Psoas muscle (tissue), 8 donors: ENCODE measurements around the gene LRBA. TPM values are rescaled to one million over a fixed set of nuclear protein-coding genes. Genes with fewer than 3 reads are reported as not detected.
A peak's percentile ranks its signal among the peaks of the same experiment; 100 is the strongest.

ENCODE experiments used
- ATAC-seq, 4 donors: fragments of 200-7000 bp; cut with Tn5 transposase; one replicate each; pipeline ENCODE4 v1.9.1; 2020; ENCODE audit warnings: moderate library complexity in 3 of 4, mild to moderate bottlenecking in 2 of 4
- DNase-seq, 2 donors: peaks; one replicate each; pipeline ENCODE4 v3.0.0-alpha.2; 2020
- H3K27ac ChIP-seq: fragments of 200-600 bp; one replicate; pipeline ENCODE4 v1.8.0; 2022
- H3K27me3 ChIP-seq, 3 donors: fragments of 200-600 bp in 1 of 3; one replicate each; pipeline versions ENCODE4 v1.6.1 to v1.8.0; 2013 to 2022; ENCODE audit warnings: low read length in 2 of 3, mild to moderate bottlenecking in 2 of 3, moderate library complexity in 1 of 3; ENCODE audit not compliant: insufficient read depth in 3 of 3
- H3K36me3 ChIP-seq, 2 donors: fragments of 200-600 bp in 1 of 2; one replicate each; pipeline versions ENCODE4 v1.6.1 to v1.8.0; 2013 to 2022; ENCODE audit warnings: low read depth in 1 of 2, mild to moderate bottlenecking in 1 of 2, moderate library complexity in 1 of 2; ENCODE audit not compliant: insufficient read depth in 1 of 2
- H3K4me1 ChIP-seq: fragments of 200-600 bp; one replicate; pipeline ENCODE4 v1.8.0; 2022
- H3K4me3 ChIP-seq: fragments of 200-600 bp; one replicate; pipeline ENCODE4 v1.8.0; 2022; ENCODE audit warnings: mild to moderate bottlenecking
- H3K9me3 ChIP-seq: fragments of 200-600 bp; one replicate; pipeline ENCODE4 v1.8.0; 2022
- CTCF ChIP-seq: fragments of 200-600 bp; IDR thresholded peaks from one replicate; pipeline ENCODE4 v1.8.0; 2022; ENCODE audit warnings: antibody characterized with exemption
- WGBS, 3 donors: extraction: QIAGEN DNeasy Blood & Tissue Kit; methylation state at CpG; one replicate each; pipeline versions ENCODE4 v1.1.6 to v1.1.7; 2013; 5-methylcytosine and 5-hydroxymethylcytosine counted together
- intact Hi-C, 2 donors: fragments of 100-400 bp; cut with DNase I; formaldehyde crosslinking; loops; one replicate each; pipeline versions ENCODE4 v1.11.0 to v1.14.2; 2022
- polyA plus RNA-seq, 3 donors: library from polyadenylated mRNA; stranded (reverse); fragments of 200-250 nt; gene quantifications; one replicate each; pipeline ENCODE4 v1.2.3, GENCODE V29; 2013
- total RNA-seq, 4 donors: library from RNA; stranded (reverse); fragmentation: NEBNext Ultra II Directional in 2 of 4; extraction: Animal tissue kit (Norgen Biotek cat#: 25700) in 2 of 4; gene quantifications; one replicate each; pipeline versions ENCODE4 v1.2.1 to v1.2.4, GENCODE V29; 2021 to 2023
- donor health status: healthy with polysubstance abuse.
- donor health status: DM: no; HTN: no; CAD: no; lungs with moderate emphysema.
- donor health status: Bipolar disorder and iron deficiency.
- donor health status: healthy.
- donor health status: DM: yes; HTN: yes; CAD: no.
- donor health status: DM: no; HTN: no; CAD: no.
- donor health status: DM: no; HTN: no; CAD: no.
- donor health status: DM: yes; HTN: yes; CAD: no.

LRBA gene
- total and polyA plus RNA-seq, 7 donors = 2.9 to 10.6 (median 6.4) TPM

GRCh38 chr4:150336676-150337412 is 678.2 kb downstream of the LRBA start:
- H3K9me3 ChIP-seq = no peaks in the 10 kb centered on the region
- no peak overlapping the region for H3K4me3 ChIP-seq
- intact Hi-C loops = no loop called here
- ATAC-seq = no peak
- H3K27me3 ChIP-seq = no peaks in the 10 kb centered on the region
- no peaks in the 10 kb centered on the region for H3K36me3 ChIP-seq
- no peak overlapping the region for H3K27ac ChIP-seq
- TF ChIP-seq CTCF = no peak
- no peaks in the 10 kb centered on the region for H3K4me1 ChIP-seq
- 86 to 88% (median 87%) methylated on average over 5 of the region's 5 CpGs for WGBS, 3 donors
- no peak for DNase-seq

- Histone ChIP-seq H3K27ac (no peak overlapping the region), H3K4me1 (no peaks in the 10 kb centered on the region), H3K36me3 (no peaks in the 10 kb centered on the region), H3K9me3 (no peaks in the 10 kb centered on the region), H3K4me3 (no peak overlapping the region), H3K27me3 (no peaks in the 10 kb centered on the region)
- ATAC-seq (no peak), DNase-seq (no peak)
- TF ChIP-seq CTCF = no peak
- intact Hi-C loops = no loop called here
These were observed 682.1 kb downstream of the LRBA start for GRCh38 chr4:150332961-150333360.

GRCh38 chr4:150332086-150332485 is 683.0 kb downstream of the LRBA start:
- DNase-seq (no peak), ATAC-seq (no peak)
- Histone ChIP-seq H3K27ac (no peak overlapping the region), H3K4me1 (no peaks in the 10 kb centered on the region), H3K36me3 (no peaks in the 10 kb centered on the region), H3K9me3 (no peaks in the 10 kb centered on the region), H3K4me3 (no peak overlapping the region), H3K27me3 (no peaks in the 10 kb centered on the region)
- TF ChIP-seq CTCF = no peak
- intact Hi-C loops = no loop called here

- Histone ChIP-seq H3K27me3 (no peaks in the 10 kb centered on the region), H3K4me1 (no peaks in the 10 kb centered on the region), H3K27ac (no peak overlapping the region), H3K36me3 (no peaks in the 10 kb centered on the region), H3K9me3 (no peaks in the 10 kb centered on the region), H3K4me3 (no peak overlapping the region)
- DNase-seq (no peak), ATAC-seq (peak in 3 of 4 donors; percentile 47 to 78 (median 69))
- TF ChIP-seq CTCF = no peak
- intact Hi-C loops = no loop called here
These were observed 685.7 kb downstream of the LRBA start for GRCh38 chr4:150329373-150329772.

- TF ChIP-seq CTCF = no peak
- 92 to 96% (median 92%) methylated on average over 2 of the region's 2 CpGs for WGBS, 3 donors
- no peaks in the 10 kb centered on the region for H3K9me3 ChIP-seq
These were observed 686.6 kb downstream of the LRBA start for GRCh38 chr4:150328496-150328895.

More at GRCh38 chr4:150328496-150328895, 686.6 kb downstream of the LRBA start:
- Histone ChIP-seq H3K27ac (no peak overlapping the region), H3K27me3 (no peaks in the 10 kb centered on the region), H3K36me3 (no peaks in the 10 kb centered on the region), H3K4me1 (no peaks in the 10 kb centered on the region), H3K4me3 (no peak overlapping the region)
- ATAC-seq = no peak
- DNase-seq = no peak
- intact Hi-C loops = no loop called here
